CD4-positive, alpha-beta T cell (primary cell): Measurements from ENCODE around the gene HIF1AN. TPM values are rescaled to one million over a fixed set of nuclear protein-coding genes. Genes with fewer than 3 reads are reported as not detected.

ENCODE experiments used
- ATAC-seq: fragments of 200-7000 bp; cut with Tn5 transposase; one replicate; pipeline ENCODE4 v1.10.0; 2022; ENCODE audit warnings: mild to moderate bottlenecking; ENCODE audit not compliant: poor library complexity
- CTCF ChIA-PET: fragments of 350-600 bp; sonication (Branson Sonifier 250); formaldehyde crosslinking; loops from one replicate; lab custom pipeline; 2021; ENCODE audit warnings: antibody characterized with exemption, inconsistent platforms; lab: Charles Lee
- POLR2A ChIA-PET: fragments of 350-600 bp; sonication (Branson Sonifier 250); formaldehyde crosslinking; loops from one replicate; lab custom pipeline; 2021; ENCODE audit warnings: antibody characterized with exemption, inconsistent platforms; lab: Charles Lee
- DNase-seq, 14 experiments: peaks; one replicate each; pipeline ENCODE4 v3.0.0-alpha.2; 2013 to 2020; ENCODE audit warnings: mixed read lengths in 2 of 14
- H3K27ac ChIP-seq, 2 donors: one replicate each; pipeline versions ENCODE4 v1.5.1 to v1.7.0; 2013; ENCODE audit warnings: low read length in 2 of 2, low read depth in 1 of 2, mild to moderate bottlenecking in 1 of 2
- H3K27me3 ChIP-seq, 2 experiments: 1 replicate in 1 of 2; 2 replicates in 1 of 2; pipeline versions ENCODE4 v1.6.1 to v1.7.0; 2013; ENCODE audit warnings: low read length in 2 of 2, control low read depth in 1 of 2, mild to moderate bottlenecking in 1 of 2, moderate library complexity in 1 of 2; ENCODE audit not compliant: insufficient read depth in 2 of 2, control insufficient read depth in 1 of 2
- H3K36me3 ChIP-seq: one replicate; pipeline ENCODE4 v1.6.1; 2013; ENCODE audit warnings: low read length, control low read depth; ENCODE audit not compliant: insufficient read depth
- H3K4me1 ChIP-seq: one replicate; pipeline ENCODE4 v1.6.1; 2013; ENCODE audit warnings: low read length, control low read depth; ENCODE audit not compliant: insufficient read depth
- H3K4me3 ChIP-seq: one replicate; pipeline ENCODE4 v1.5.1; 2013; ENCODE audit warnings: mild to moderate bottlenecking, low read length, moderate library complexity
- H3K9me3 ChIP-seq, 2 experiments: 1 replicate in 1 of 2; 2 replicates in 1 of 2; pipeline versions ENCODE4 v1.6.1 to v1.7.0; 2013; ENCODE audit warnings: low read length in 2 of 2, mild to moderate bottlenecking in 2 of 2, control low read depth in 1 of 2, moderate library complexity in 1 of 2; ENCODE audit not compliant: control insufficient read depth in 1 of 2, insufficient read depth in 1 of 2
- H3K27ac Mint-ChIP-seq: one replicate; pipeline ENCODE4 v1.8.0; 2020; ENCODE audit warnings: mixed read lengths
- H3K27me3 Mint-ChIP-seq: one replicate; pipeline ENCODE4 v1.8.0; 2021; ENCODE audit warnings: mixed read lengths
- H3K36me3 Mint-ChIP-seq: one replicate; pipeline ENCODE4 v1.8.0; 2021; ENCODE audit warnings: low read depth, mixed read lengths
- H3K4me1 Mint-ChIP-seq: one replicate; pipeline ENCODE4 v1.8.0; 2021; ENCODE audit warnings: low read depth, mixed read lengths
- H3K4me3 Mint-ChIP-seq: one replicate; pipeline ENCODE4 v1.8.0; 2020; ENCODE audit warnings: mild to moderate bottlenecking, mixed read lengths
- H3K9me3 Mint-ChIP-seq: one replicate; pipeline ENCODE4 v1.8.0; 2020; ENCODE audit warnings: mixed read lengths
- intact Hi-C, 2 experiments: fragments of 100-400 bp; cut with DNase I in 1 of 2; cut with micrococcal nuclease in 1 of 2; formaldehyde crosslinking; loops; one replicate each; pipeline versions ENCODE4 v1.15.1 to v1.9.0; 2023 to 2025; cut with DNase I, micrococcal nuclease
- total RNA-seq, 174 experiments: library from RNA in 2 of 174; stranded (reverse) in 2 of 174; gene quantifications; one replicate each; pipeline ENCODE4 v1.2.3 and lab custom pipeline; 2021 to 2026
- TF ChIP-seq, protein P1 (sequence below): fragments of 200-600 bp; IDR thresholded peaks from one replicate; pipeline ENCODE4 v1.8.0; 2022; ENCODE audit warnings: antibody characterized with exemption, mild to moderate bottlenecking

The HIF1AN gene
- total RNA-seq, 2 experiments from 2014 or later = 29.7 to 30.5 TPM

DNA sequence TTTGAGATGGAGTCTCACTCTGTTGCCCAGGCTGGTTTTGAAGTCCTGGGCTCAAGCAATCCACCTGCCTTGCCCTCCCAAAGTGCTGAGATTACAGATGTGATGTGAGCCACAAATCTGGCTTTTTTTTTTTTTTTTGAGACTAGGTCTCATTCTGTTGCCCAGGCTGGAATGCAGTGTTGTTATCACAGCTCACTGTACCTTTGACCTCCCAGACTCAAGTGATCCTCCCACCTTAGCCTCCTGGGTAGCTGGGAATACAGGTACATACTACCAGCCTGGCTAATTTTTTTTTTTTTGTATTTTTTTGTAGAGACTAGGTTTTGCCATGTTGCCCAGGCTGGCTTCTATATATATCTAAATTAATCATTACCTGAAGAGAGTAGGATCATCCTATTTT lies 62.4 kb downstream of the HIF1AN start:
- Histone ChIP-seq H3K4me1 (no peaks in the 10 kb centered on the region), H3K27me3 (peaks cover 0 to 27% of the 10 kb centered on the region in 2 experiments), H3K27ac (no peak overlapping the region), H3K9me3 (no peaks in the 10 kb centered on the region), H3K36me3 (no peaks in the 10 kb centered on the region), H3K4me3 (no peak overlapping the region)
- POLR2A ChIA-PET = no interaction called here
- no peaks in the 10 kb centered on the region for H3K4me1 Mint-ChIP-seq
- DNase-seq (no peak), ATAC-seq (no peak)
- H3K36me3 Mint-ChIP-seq = no peaks in the 10 kb centered on the region
- no peak overlapping the region for H3K4me3 Mint-ChIP-seq
- no peak overlapping the region for H3K27ac Mint-ChIP-seq
- CTCF ChIA-PET = no interaction called here
- TF ChIP-seq, protein P1, sequence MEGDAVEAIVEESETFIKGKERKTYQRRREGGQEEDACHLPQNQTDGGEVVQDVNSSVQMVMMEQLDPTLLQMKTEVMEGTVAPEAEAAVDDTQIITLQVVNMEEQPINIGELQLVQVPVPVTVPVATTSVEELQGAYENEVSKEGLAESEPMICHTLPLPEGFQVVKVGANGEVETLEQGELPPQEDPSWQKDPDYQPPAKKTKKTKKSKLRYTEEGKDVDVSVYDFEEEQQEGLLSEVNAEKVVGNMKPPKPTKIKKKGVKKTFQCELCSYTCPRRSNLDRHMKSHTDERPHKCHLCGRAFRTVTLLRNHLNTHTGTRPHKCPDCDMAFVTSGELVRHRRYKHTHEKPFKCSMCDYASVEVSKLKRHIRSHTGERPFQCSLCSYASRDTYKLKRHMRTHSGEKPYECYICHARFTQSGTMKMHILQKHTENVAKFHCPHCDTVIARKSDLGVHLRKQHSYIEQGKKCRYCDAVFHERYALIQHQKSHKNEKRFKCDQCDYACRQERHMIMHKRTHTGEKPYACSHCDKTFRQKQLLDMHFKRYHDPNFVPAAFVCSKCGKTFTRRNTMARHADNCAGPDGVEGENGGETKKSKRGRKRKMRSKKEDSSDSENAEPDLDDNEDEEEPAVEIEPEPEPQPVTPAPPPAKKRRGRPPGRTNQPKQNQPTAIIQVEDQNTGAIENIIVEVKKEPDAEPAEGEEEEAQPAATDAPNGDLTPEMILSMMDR = no peak
- intact Hi-C loops = no loop called here
- no peaks in the 10 kb centered on the region for H3K9me3 Mint-ChIP-seq
- peaks cover 64% of the 10 kb centered on the region for H3K27me3 Mint-ChIP-seq

DNA sequence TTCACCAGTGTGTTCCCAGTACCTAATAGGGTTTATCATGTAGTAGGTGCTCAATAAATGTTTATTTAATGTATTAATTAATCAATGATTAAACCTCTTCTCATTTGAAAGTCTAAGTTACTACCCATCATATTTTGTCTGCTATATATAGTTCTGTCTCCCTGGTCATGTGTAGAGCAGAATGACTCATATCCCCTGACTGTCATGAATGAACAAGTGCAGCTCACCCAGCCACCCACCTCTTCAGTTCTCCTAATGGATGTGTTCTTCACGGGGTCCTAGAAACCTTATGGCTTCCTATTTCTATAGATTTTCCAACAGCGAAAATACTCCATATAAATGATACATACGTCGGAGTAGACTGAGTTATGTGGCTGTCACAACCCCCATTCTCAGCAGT lies 64.5 kb downstream of the HIF1AN start:
- H3K27me3 ChIP-seq = peaks cover 4 to 33% of the 10 kb centered on the region in 2 experiments
- peaks cover 3 to 8% of the 10 kb centered on the region in 2 experiments for H3K9me3 ChIP-seq
- no peak overlapping the region for H3K27ac Mint-ChIP-seq
- TF ChIP-seq, protein P1 = no peak
- no peaks in the 10 kb centered on the region for H3K4me1 ChIP-seq
- no peak for DNase-seq
- ChIA-PET POLR2A (no interaction called here), CTCF (no interaction called here)
- H3K4me1 Mint-ChIP-seq = no peaks in the 10 kb centered on the region
- no peak overlapping the region for H3K4me3 Mint-ChIP-seq
- H3K27me3 Mint-ChIP-seq = peaks cover 67% of the 10 kb centered on the region
- no peaks in the 10 kb centered on the region for H3K36me3 ChIP-seq
- H3K27ac ChIP-seq = no peak overlapping the region
- H3K9me3 Mint-ChIP-seq = no peaks in the 10 kb centered on the region
- H3K4me3 ChIP-seq = no peak overlapping the region
- no peaks in the 10 kb centered on the region for H3K36me3 Mint-ChIP-seq
- ATAC-seq = no peak
- intact Hi-C loops = no loop called here

DNA sequence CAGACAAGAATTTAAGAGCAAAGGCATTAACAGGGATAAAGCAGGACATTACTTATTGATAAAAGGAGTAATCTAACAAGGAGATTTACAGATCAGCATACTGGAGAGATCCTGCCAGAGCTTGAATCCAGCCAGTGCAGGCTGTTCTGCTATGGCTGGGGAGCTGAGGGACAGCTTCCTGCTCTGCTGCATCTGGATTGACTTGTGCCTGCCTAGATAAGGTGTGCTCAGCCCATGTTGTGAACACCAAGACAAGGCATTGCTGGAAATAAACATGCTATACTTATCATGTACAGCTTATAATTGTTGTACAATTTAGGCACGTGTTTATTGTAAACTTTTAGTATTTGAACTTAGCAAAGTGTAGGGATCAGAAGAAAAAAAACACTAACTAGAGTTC lies 71.7 kb downstream of the HIF1AN start:
- no peak for DNase-seq
- ATAC-seq = no peak
- Histone ChIP-seq H3K4me1 (no peaks in the 10 kb centered on the region), H3K27ac (no peak overlapping the region), H3K27me3 (peaks cover 7 to 11% of the 10 kb centered on the region in 2 experiments), H3K36me3 (no peaks in the 10 kb centered on the region), H3K4me3 (no peak overlapping the region), H3K9me3 (peaks cover 5 to 15% of the 10 kb centered on the region in 2 experiments)
- POLR2A ChIA-PET = no interaction called here
- peaks cover 69% of the 10 kb centered on the region for H3K27me3 Mint-ChIP-seq
- CTCF ChIA-PET = no interaction called here
- TF ChIP-seq, protein P1 = no peak
- H3K36me3 Mint-ChIP-seq = no peaks in the 10 kb centered on the region
- no peaks in the 10 kb centered on the region for H3K9me3 Mint-ChIP-seq
- no peaks in the 10 kb centered on the region for H3K4me1 Mint-ChIP-seq
- intact Hi-C loops = no loop called here
- H3K27ac Mint-ChIP-seq = no peak overlapping the region
- no peak overlapping the region for H3K4me3 Mint-ChIP-seq

Other genes starting within 250 kb of the HIF1AN start
- gene BLOC1S2, start 249.3 kb upstream of the HIF1AN start, total RNA-seq = 10 to 100 TPM; 49.4 to 55.9 TPM
- not detected for gene PKD2L1, start 205.7 kb upstream of the HIF1AN start, total RNA-seq
- gene SCD, start 188.7 kb upstream of the HIF1AN start, total RNA-seq = 1 to 10 TPM; 1.7 TPM
- not detected for gene WNT8B, start 72.9 kb upstream of the HIF1AN start, total RNA-seq
- 10 to 100 TPM; 49.2 to 52.1 TPM for gene SEC31B, start 16.1 kb upstream of the HIF1AN start, total RNA-seq
- gene NDUFB8, start 6.1 kb upstream of the HIF1AN start, total RNA-seq = 100 to 1,000 TPM; 155 to 173 TPM
- not detected for gene PAX2, start 209.6 kb downstream of the HIF1AN start, total RNA-seq